Kidney (tissue), 14 donors: ENCODE measurements around the gene SMIM29. TPM values are rescaled to one million over a fixed set of nuclear protein-coding genes. Genes with fewer than 3 reads are reported as not detected.

ENCODE experiments used
- DNase-seq, 5 donors: peaks; one replicate each; pipeline ENCODE4 v3.0.0-alpha.2; 2013 to 2020
- FAIRE-seq: peaks from 2 replicates; lab custom pipeline; 2012; peaks lifted over from hg19 to GRCh38; lab: Jason Lieb, UNC
- H3K27ac ChIP-seq, 2 donors: one replicate each; pipeline ENCODE4 v1.7.0; 2013; ENCODE audit warnings: low read depth in 2 of 2, low read length in 2 of 2, inconsistent platforms in 1 of 2
- H3K27me3 ChIP-seq: one replicate; pipeline ENCODE4 v1.7.1; 2013; ENCODE audit warnings: low read length, inconsistent platforms; ENCODE audit not compliant: control insufficient read depth, insufficient read depth
- H3K36me3 ChIP-seq, 3 donors: one replicate each; pipeline versions ENCODE4 v1.7.0 to v1.7.1; 2013; ENCODE audit warnings: low read length in 3 of 3, control low read depth in 1 of 3, inconsistent platforms in 1 of 3; ENCODE audit not compliant: insufficient read depth in 3 of 3, control insufficient read depth in 2 of 3
- H3K4me1 ChIP-seq, 3 donors: one replicate each; pipeline versions ENCODE4 v1.7.0 to v1.7.1; 2013; ENCODE audit warnings: low read length in 3 of 3, inconsistent platforms in 1 of 3, low read depth in 1 of 3; ENCODE audit not compliant: control insufficient read depth in 2 of 3, insufficient read depth in 2 of 3
- H3K4me3 ChIP-seq, 3 donors: one replicate each; pipeline versions ENCODE4 v1.7.0 to v1.8.1; 2013; ENCODE audit warnings: low read length in 3 of 3, control low read depth in 1 of 3, inconsistent platforms in 1 of 3
- H3K9ac ChIP-seq, 3 donors: one replicate each; pipeline versions ENCODE4 v1.7.0 to v1.7.1; 2013; ENCODE audit warnings: low read length in 3 of 3, control low read depth in 1 of 3, inconsistent platforms in 1 of 3
- H3K9me3 ChIP-seq, 3 donors: one replicate each; pipeline versions ENCODE4 v1.7.0 to v1.7.1; 2013; ENCODE audit warnings: low read length in 3 of 3, control low read depth in 1 of 3, inconsistent platforms in 1 of 3; ENCODE audit not compliant: control insufficient read depth in 2 of 3, insufficient read depth in 1 of 3
- CTCF ChIP-seq: IDR thresholded peaks from 3 replicates; pipeline ENCODE4 v1.5.1; 2012; ENCODE audit warnings: mild to moderate bottlenecking, moderate library complexity, borderline replicate concordance; ENCODE audit not compliant: insufficient read depth; ENCODE audit errors: extremely low read depth
- intact Hi-C: fragments of 100-400 bp; cut with DNase I; formaldehyde crosslinking; loops from one replicate; pipeline ENCODE4 v1.11.1; 2022
- polyA plus RNA-seq: library from polyadenylated mRNA; stranded (reverse); fragments of 350-450 nt; fragmentation: Illumina TruSeq; extraction: RNeasy Lipid Tissue Mini Kit (QIAGEN cat#74804); gene quantifications from one replicate; pipeline ENCODE4 v1.2.3, GENCODE V29; 2014; ENCODE audit warnings: low read depth, low replicate concordance; ENCODE audit not compliant: insufficient read depth
- total RNA-seq: library from RNA; stranded (reverse); fragmentation: NEBNext Ultra II Directional; extraction: Animal tissue kit (Norgen Biotek cat#: 25700); gene quantifications from one replicate; pipeline ENCODE4 v1.2.1, GENCODE V29; 2021
- donor health status: control.
- donor health status: control.
- donor health status: control.
- donor health status: control.
- donor health status: control.
- donor health status: DM: yes; HTN: yes; CAD: no.
- donor health status: Normal renal cell carcinoma (clear cell type).

The SMIM29 gene
- total and polyA plus RNA-seq, 2 donors from 2014 or later = 22.6 to 53.5 TPM

GRCh38 chr6:34237316-34237721, 11.5 kb downstream of the SMIM29 start:
- peak overlapping the region in 2 of 3 donors; percentile 65 to 69 for H3K9ac ChIP-seq
- intact Hi-C loops = no loop called here
- TF ChIP-seq CTCF = no peak
- H3K4me1 ChIP-seq = peaks cover 0 to 7% (median 0%) of the 10 kb centered on the region in 3 donors
- H3K27ac ChIP-seq = no peak overlapping the region
- H3K27me3 ChIP-seq = no peaks in the 10 kb centered on the region
- no peaks in the 10 kb centered on the region for H3K36me3 ChIP-seq
- peak overlapping the region in 1 of 3 donors; percentile 61 for H3K4me3 ChIP-seq
- DNase-seq = peak in 2 of 5 donors; percentile 20 to 54
- no peaks in the 10 kb centered on the region for H3K9me3 ChIP-seq
- no peak for FAIRE-seq

- Histone ChIP-seq H3K27ac (peak within 1 kb of the TSS; percentile 91 to 93), H3K4me1 (peaks cover 0 to 7% (median 0%) of the 10 kb centered on the region in 3 donors), H3K27me3 (no peaks in the 10 kb centered on the region), H3K9ac (peak within 1 kb of the TSS in 2 of 3 donors; percentile 69 to 78), H3K9me3 (no peaks in the 10 kb centered on the region), H3K4me3 (peak within 1 kb of the TSS; percentile 26 to 61 (median 47)), H3K36me3 (no peaks in the 10 kb centered on the region)
- peak; percentile 92 to 96 (median 95) for DNase-seq
- no peak for FAIRE-seq
- TF ChIP-seq CTCF = no peak
- intact Hi-C loops = no loop called here
Observed at GRCh38 chr6:34236443-34237315, 12.1 kb downstream of the SMIM29 start, which contains the start of gene HMGA1. Gene HMGA1, plus strand, starts transcription at chr6:34236873. Its CDS starts 3,908 bp downstream, at chr6:34240781.

- Histone ChIP-seq H3K4me1 (peaks cover 0 to 7% (median 0%) of the 10 kb centered on the region in 3 donors), H3K9ac (peak overlapping the region in 1 of 3 donors; percentile 78)
- DNase-seq = peak in 3 of 5 donors; percentile 50 to 66 (median 59)
Observed at GRCh38 chr6:34236131-34236442, 12.7 kb downstream of the SMIM29 start.

More at GRCh38 chr6:34236131-34236442, 12.7 kb downstream of the SMIM29 start:
- peak overlapping the region; percentile 26 to 57 (median 47) for H3K4me3 ChIP-seq
- no peak for TF ChIP-seq CTCF
- H3K27ac ChIP-seq = peak overlapping the region; percentile 91 to 93
- H3K36me3 ChIP-seq = no peaks in the 10 kb centered on the region
- intact Hi-C loops = no loop called here
- no peaks in the 10 kb centered on the region for H3K27me3 ChIP-seq
- FAIRE-seq = no peak
- H3K9me3 ChIP-seq = no peaks in the 10 kb centered on the region
